GM18508 (cell line): ENCODE data around the gene PLCB1.

Experiments used
- ATAC-seq: cut with Tn5 transposase; IDR thresholded peaks from one replicate; pipeline ENCODE4 v1.9.1; 2021; ENCODE audit warnings: moderate number of reproducible peaks; ENCODE audit not compliant: insufficient read depth, unreplicated experiment

PLCB1 gene

GRCh38 chr20:8471465-8471864 lies 339.4 kb downstream of the PLCB1 start:
- no peak for ATAC-seq

- no peak for ATAC-seq
Measured at GRCh38 chr20:8473459-8473858, 341.4 kb downstream of the PLCB1 start.

GRCh38 chr20:8474027-8474668 lies 342.1 kb downstream of the PLCB1 start:
- no peak for ATAC-seq

- no peak for ATAC-seq
Measured at GRCh38 chr20:8476021-8476420, 344.0 kb downstream of the PLCB1 start.

DNA sequence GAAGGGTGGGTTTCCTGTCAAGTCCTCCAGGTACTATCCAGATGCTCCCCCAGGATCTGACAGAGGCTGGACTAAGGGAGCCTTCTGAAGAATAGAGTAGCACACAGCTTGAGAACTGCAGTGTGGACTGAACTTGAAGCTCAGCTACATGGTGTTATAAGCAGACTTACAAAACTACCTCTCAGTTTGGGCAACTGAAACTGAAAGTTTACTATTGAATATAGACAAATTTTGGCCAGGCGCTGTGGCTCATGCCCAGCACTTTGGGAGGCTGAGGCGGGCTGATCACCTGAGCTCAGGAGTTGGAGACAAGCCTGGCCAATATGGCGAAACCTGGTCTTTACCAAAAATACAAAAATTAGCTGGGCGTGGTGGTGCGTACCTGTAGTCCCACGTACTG lies 348.5 kb downstream of the PLCB1 start:
- no peak for ATAC-seq

DNA sequence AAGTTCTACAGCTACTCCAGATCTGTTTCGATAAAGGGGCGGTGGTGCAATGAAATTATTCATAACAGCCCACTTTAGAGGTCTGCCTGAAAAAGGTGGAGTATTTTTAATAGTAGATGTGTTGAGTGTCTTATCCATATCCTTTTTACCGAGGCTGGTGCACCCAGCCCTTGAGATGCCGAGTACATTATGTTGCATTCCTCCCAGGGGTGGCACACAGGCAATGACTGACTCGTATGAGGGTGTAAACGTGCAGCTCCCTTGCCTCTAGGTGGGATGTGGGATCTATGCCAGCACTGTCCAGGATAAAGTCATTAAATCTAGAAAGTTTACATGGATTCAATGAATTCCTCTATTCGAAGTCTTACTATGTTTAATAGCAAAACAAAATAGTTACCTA lies 355.6 kb downstream of the PLCB1 start:
- ATAC-seq = no peak

- ATAC-seq = no peak
Measured at GRCh38 chr20:8489094-8489883, 357.2 kb downstream of the PLCB1 start.

DNA sequence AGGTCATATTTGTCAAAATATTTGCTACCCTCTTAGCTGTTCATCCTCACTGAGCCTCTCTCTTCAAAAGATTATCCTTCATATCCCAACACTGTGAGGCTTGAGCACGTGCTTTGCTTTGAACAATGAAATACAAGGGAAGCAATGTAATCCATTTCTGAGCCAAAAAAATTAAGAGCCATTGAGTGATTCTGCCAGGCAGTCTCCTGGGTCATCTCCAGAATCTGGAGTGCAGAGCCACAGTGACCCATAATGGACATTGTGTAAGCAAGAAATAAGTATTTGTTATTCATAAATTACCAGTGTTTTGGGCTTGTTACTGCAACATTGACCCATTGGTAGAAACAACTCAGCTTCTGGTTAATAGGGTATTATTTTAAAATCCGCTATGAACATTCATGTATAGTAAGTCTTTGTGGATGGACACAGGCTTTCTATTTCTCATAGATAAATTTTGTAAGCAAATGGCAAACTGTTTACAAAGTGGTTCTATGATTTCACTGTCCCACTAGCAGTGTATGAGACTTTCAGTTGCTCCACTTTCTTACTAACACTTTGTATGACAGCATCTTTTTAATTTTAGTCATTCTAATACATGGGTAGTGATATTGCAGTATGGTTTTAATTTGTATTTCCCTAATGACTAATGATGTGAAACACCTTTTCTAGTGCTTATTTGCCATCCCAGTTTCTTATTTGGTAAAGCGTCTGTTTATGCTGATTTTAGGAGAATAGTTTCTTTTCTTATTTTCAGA lies 358.2 kb downstream of the PLCB1 start:
- ATAC-seq = no peak

- no peak for ATAC-seq
Measured at GRCh38 chr20:8492173-8492572, 360.1 kb downstream of the PLCB1 start.

DNA sequence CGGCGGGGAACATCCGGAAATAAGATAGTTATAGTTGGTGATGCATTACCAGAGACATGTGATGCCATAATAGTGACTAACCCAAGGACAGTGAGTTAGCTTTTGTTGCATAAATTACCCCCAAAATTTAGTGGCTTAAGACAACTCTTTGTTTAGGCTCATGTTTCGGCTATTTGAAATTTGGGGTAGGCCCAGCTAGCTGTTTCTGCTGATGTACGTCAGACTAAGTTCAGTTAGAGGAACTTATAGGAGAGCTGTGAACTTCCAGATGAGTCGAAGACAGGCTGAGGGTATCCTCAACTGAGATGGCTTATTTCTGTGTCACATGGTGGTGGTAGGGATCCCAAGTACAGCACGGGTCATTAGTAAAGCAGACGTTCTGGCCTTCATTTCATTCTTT lies 366.5 kb downstream of the PLCB1 start:
- ATAC-seq = no peak

DNA sequence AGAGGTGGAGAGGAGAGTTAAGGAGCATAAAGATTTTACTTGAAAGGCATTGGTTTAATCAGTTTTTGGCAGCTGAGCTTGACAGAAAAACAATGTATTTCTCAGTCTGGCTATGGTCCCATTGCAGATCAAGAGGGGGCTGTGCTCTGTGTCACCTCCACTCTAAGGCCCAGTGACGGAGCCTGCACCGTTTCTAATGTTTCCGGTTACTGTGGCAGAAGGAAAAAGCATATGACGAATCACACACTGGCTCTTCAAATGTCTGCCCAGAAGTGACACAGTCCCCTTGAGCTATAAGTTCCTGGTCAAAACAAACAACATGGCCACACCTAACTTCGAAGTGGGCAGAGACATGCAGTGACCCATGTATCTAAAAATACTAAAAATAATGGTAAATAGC lies 372.0 kb downstream of the PLCB1 start:
- no peak for ATAC-seq

DNA sequence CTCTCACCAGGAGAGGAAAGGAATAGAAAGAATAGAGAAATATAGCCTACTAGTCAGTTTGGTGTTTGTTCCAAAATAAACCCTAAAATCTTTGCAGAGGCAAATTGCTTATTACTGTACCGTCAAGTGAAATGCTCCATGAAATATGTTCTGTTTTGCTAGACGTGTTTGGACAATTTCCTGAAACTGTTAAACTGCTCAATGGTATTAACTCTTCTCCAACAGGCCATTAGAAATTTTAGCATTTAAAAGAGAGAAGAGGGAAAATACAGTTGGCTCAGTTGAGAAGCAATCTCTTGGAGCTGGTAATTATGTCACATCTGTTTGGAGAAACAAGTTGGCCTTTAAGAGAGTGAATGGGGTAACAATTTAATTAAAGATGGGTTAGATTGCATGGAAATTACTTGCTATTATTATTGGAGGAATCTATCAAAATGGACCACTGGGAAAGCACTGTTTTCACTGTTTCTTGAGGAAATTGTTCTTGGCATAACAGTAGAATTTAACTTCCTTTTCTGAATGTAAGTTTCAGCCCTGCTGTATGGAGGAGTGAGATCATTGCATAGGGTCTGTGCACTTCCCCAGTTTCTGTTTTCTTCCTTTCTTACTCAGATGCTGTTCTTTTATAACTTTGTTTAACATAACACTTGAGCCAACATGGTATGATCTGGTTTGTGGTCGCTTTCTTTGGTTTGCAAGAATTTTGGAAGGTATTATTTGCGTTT lies 373.6 kb downstream of the PLCB1 start:
- ATAC-seq = no peak

GRCh38 chr20:8507231-8507630 lies 375.2 kb downstream of the PLCB1 start:
- no peak for ATAC-seq

- ATAC-seq = no peak
Measured at GRCh38 chr20:8509809-8510208, 377.7 kb downstream of the PLCB1 start.

DNA sequence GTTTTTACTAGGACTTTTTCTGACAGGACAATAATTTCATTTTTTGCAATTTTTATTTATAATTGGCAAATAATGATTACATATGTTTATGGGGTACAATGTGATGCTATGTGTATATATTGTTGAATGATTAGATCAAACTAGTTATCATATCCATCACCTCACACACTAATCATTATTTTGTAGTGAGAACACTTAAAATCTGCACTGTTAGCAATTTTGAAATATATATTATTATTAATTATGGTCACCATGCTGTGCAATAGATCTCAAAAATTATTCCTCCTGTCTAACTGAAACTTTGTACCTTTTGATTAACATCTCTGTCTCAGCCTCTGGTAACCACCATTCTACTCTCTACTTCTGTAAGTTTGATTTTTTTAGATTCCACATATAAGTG lies 378.7 kb downstream of the PLCB1 start:
- ATAC-seq = no peak

- no peak for ATAC-seq
Measured at GRCh38 chr20:8512003-8512402, 379.9 kb downstream of the PLCB1 start.

DNA sequence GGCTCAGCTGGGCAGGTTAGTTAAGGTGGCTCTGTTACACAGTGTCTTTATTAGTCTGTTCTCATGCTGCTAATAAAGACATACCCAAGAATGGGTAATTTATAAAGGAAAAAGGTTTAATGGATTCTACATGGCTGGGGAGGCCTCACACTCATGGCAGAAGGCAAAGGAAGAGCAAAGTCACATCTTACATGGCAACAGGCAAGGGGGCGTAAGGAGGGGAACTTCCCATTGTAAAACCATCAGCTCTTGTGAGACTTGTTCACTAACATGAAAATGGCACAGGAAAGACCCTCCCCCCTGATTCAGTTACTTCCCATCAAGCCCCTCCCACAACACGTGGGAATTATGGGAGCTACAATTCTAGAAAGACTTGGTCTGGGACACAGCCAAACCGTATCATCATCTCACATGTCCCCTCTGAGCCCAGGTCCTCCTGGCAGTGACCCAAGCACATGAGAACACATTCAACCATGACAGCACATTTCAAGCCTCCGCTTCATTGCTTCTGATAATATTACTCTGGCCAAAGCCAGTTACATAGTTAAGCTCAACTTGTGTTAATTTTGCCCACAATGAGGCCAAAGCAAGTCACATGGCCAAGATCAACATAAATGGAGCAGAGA lies 383.9 kb downstream of the PLCB1 start:
- ATAC-seq = no peak

DNA sequence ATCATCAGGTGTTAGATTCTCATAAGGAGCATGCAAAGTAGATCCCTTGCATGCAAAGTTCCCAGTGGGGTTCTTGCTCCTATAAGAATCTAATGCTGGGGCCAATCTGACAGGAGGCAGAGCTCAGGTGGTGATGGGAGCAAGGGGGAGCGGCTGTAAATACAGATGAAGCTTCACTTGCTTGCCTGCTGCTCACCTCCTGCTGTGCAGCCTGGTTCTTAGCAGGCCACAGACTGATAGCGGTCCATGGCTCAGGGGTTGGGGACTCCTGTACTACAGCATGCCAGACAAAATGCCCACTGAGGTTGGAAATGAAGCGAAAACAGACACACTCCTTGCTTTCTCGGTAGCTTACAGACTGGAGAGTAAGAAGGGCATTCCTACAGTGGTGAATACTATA lies 386.8 kb downstream of the PLCB1 start:
- no peak for ATAC-seq

DNA sequence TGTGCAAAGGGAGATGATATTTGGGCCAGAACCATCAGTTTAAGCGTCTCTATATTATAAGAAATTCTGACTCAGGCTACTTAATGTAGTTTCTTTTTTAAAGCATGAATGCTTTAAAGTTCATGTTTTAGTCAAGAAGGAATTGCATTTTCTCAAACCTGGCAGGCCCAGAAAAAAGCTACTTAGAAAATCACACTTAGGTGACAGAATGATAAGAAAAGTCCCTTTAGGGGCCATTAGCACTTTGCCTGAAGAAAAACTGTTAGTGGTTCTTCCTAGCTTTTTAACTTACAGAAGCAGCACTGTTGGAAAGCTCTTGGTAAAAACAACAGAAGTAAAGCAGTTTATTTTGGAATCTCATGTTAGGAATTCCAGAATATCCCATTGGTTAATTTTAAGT lies 387.8 kb downstream of the PLCB1 start:
- ATAC-seq = no peak

GRCh38 chr20:8522168-8522567 lies 390.1 kb downstream of the PLCB1 start:
- ATAC-seq = no peak
